Suprapubic skin (tissue), 4 donors: Measurements from ENCODE around the gene PROKR2.

Experiments used
- EP300 ChIP-seq: sonication (generic); formaldehyde crosslinking; IDR thresholded peaks from one replicate; pipeline ENCODE4 v1.6.1; 2017; ENCODE audit warnings: antibody characterized with exemption
- POLR2A ChIP-seq, 2 donors: fragments of 450-650 bp; IDR thresholded peaks; one replicate each; pipeline ENCODE4 v1.6.1; 2017; ENCODE audit warnings: antibody characterized with exemption in 2 of 2, mild to moderate bottlenecking in 2 of 2, moderate library complexity in 2 of 2
- POLR2AphosphoS5 ChIP-seq, 3 donors: sonication (generic); formaldehyde crosslinking; IDR thresholded peaks; one replicate each; pipeline ENCODE4 v1.6.1; 2017; ENCODE audit warnings: antibody characterized with exemption in 3 of 3
- TF ChIP-seq, protein P1 (sequence below), 2 donors: fragments of 200-600 bp in 1 of 2; fragments of 450-650 bp in 1 of 2; sonication (generic) in 1 of 2; IDR thresholded peaks; one replicate each; pipeline ENCODE4 v1.5.1; 2016 to 2019; ENCODE audit warnings: antibody characterized with exemption in 2 of 2, mild to moderate bottlenecking in 1 of 2, moderate library complexity in 1 of 2

DNA sequence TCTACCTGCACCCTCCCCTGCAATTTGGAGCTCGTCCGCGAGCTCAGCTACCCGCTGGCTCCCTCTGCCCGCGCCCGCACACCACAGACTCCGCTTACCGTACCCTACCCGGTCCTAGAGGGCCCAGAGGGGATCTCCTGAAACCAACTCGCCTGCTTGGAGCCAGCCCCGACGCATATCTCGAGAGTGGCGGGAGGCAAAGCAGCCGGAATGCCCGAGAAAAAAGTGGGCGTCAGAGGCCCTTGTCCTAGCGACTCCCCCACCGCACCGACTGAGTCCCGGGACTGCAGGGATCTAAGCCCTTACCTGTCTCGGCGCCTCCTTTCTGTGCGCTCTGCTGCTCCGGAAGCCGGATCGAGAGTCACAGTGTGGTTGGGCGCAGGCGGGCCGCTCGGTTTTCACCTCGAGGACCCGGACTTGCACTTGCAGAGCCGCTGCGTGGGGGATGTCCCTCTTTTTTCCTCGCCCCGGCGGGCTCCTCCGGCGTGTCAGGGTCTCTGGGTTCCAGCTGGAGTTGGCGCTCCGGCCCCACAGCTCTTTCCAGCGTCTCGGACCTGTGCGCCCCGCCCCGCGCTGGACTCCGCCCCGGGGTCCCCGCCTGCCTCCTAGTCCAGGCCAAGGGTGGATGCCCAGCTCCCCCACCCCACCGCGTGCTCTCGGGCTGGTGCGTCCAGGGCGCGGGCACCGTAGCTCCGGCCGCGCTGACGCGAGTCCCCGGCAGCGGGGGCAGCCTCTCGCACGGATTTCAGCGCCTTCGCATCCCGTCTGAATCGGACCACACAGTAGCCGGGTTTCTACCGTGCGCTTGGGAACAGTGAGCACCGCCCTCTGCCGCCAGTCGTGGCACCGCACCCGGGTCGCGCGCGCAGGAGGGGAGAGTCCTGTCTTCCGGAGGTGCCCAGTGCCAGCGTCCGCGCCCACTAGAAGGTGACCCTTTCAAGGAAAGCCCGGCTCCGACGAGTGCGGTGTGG, at the start of gene PROKR2:
- TF ChIP-seq, protein P1, sequence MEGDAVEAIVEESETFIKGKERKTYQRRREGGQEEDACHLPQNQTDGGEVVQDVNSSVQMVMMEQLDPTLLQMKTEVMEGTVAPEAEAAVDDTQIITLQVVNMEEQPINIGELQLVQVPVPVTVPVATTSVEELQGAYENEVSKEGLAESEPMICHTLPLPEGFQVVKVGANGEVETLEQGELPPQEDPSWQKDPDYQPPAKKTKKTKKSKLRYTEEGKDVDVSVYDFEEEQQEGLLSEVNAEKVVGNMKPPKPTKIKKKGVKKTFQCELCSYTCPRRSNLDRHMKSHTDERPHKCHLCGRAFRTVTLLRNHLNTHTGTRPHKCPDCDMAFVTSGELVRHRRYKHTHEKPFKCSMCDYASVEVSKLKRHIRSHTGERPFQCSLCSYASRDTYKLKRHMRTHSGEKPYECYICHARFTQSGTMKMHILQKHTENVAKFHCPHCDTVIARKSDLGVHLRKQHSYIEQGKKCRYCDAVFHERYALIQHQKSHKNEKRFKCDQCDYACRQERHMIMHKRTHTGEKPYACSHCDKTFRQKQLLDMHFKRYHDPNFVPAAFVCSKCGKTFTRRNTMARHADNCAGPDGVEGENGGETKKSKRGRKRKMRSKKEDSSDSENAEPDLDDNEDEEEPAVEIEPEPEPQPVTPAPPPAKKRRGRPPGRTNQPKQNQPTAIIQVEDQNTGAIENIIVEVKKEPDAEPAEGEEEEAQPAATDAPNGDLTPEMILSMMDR (IDR thresholded peaks at IDR 0.05), result no peak
- TF ChIP-seq POLR2A (IDR thresholded peaks at IDR 0.05) (no peak), EP300 (no peak), POLR2AphosphoS5 (IDR thresholded peaks at IDR 0.05) (no peak)
